ENCODE data around the gene AP3S2. TPM values are rescaled to one million over a fixed set of nuclear protein-coding genes. Genes with fewer than 3 reads are reported as not detected.
"Not testable (repeated sequence)": the region's sequence is repeated elsewhere in the genome, so short reads cannot be mapped to it uniquely, and the experiment has no call there.

The AP3S2 gene
- total RNA-seq, 2 experiments from 2014 or later = 12.4 to 15.3 TPM

DNA sequence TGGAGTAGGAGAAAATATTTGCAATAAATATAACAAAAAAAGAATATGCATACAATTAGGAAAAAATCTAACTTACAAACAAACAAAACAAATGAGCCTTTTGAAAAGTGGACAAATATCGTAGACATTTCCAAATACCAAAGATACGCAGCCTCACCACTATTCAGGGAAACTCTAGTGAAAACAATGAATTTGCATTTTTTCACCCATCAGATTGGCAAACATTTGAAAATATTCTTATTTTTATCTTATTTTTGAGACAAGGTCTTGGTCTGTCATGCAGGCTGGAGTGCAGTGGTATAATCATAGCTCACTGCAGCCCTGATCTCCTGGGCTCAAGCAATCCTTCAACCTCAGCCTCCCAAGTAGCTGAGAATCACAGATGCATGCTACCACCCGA is 15.5 kb downstream of the AP3S2 start:
- Mint-ChIP-seq H3K4me3 (no peak overlapping the region), H3K27ac (no peak overlapping the region), H3K36me3 (ENCODE audit: low read depth) (peaks cover 17% of the 10 kb centered on the region), H3K27me3 (no peaks in the 10 kb centered on the region), H3K9me3 (ENCODE audit: low read depth) (no peaks in the 10 kb centered on the region), H3K4me1 (peaks cover 6% of the 10 kb centered on the region)
- ChIA-PET CTCF (interaction anchor here (0.8 to 4.6 kb wide), 4 partner anchors 12 to 142 kb away, joined by 3 to 82 read pairs (median 18); no protein-coding TSS in a partner anchor), POLR2A (interaction anchor here (0.6 kb wide), 1 partner anchor 8 kb away, joined by 5 read pairs; no protein-coding TSS in a partner anchor)
- DNase-seq (no peak), ATAC-seq (no peak)
- intact Hi-C loops (cut with DNase I, micrococcal nuclease) = no loop called here

DNA sequence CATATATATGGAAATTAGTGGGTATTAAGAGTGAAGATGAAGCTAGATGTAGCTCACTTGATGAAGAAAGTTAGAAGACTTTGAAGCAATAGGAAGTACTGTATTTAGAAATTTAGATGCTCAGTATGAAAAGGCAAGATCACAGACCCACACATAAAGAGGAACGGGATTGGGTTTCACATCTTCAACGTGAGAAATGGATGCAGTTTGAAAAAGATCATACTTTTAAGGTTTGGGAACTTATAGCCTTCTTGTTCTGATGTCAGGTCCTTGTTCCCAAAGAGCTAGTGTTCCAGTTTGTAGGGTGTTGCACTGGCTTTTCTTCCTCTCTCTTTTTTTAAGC is 16.7 kb downstream of the AP3S2 start:
- intact Hi-C loops (cut with DNase I, micrococcal nuclease) = no loop called here
- Mint-ChIP-seq H3K27me3 (no peaks in the 10 kb centered on the region), H3K4me1 (peaks cover 6% of the 10 kb centered on the region), H3K36me3 (ENCODE audit: low read depth) (peaks cover 15% of the 10 kb centered on the region), H3K27ac (no peak overlapping the region), H3K4me3 (no peak overlapping the region), H3K9me3 (ENCODE audit: low read depth) (no peaks in the 10 kb centered on the region)
- ChIA-PET POLR2A (no interaction called here), CTCF (interaction anchor here (0.5 to 4.6 kb wide), 20 partner anchors 8 to 375 kb away, joined by 3 to 82 read pairs (median 4); partner anchors contain the start of genes MESP1 and TICRR)
- ATAC-seq (no peak), DNase-seq (no peak)

DNA sequence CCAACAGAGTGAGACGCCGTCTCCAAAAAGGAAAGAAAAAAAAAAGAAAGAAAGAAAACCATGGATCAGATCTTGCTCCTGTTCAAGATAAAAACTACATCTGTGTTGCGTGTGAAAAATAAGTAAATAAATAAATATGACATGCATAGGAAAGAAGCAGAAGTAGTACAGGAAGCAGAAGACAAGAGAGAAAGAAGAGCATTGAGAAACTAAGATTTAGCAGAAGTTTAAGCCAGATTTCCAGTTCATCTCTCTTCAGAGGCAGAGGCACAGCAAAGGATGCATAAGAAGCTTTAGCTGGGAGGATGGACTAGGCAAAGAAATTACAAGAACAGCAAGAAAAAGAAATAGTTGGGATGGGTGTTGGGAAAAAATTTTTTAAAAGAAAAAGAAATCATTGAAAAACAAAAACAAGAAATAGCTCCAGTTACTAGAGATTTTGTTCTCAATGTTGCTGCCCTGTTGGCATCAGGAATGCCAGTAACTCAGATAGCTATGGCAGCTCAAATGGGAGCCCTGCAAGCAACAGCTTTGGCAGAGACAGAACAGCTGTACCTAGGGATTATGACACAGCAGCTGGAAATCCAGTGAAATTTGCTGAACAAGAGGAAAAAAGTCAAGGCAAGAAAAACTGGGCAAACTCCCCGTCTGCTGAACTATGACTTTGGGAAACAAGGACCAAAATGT is 17.3 kb downstream of the AP3S2 start:
- ATAC-seq (no peak), DNase-seq (no peak)
- Mint-ChIP-seq H3K9me3 (ENCODE audit: low read depth) (no peaks in the 10 kb centered on the region), H3K36me3 (ENCODE audit: low read depth) (peaks cover 15% of the 10 kb centered on the region), H3K27me3 (no peaks in the 10 kb centered on the region), H3K4me3 (no peak overlapping the region), H3K27ac (no peak overlapping the region), H3K4me1 (peaks cover 6% of the 10 kb centered on the region)
- CTCF ChIA-PET = interaction anchor here (0.6 to 4.6 kb wide), 18 partner anchors 9 to 301 kb away, joined by 3 to 82 read pairs (median 4); partner anchors contain the start of genes MESP1 and TICRR
- intact Hi-C loops (cut with DNase I, micrococcal nuclease) = no loop called here
- POLR2A ChIA-PET = interaction anchor here (0.6 kb wide), 1 partner anchor 13 kb away, joined by 3 read pairs; no protein-coding TSS in a partner anchor

DNA sequence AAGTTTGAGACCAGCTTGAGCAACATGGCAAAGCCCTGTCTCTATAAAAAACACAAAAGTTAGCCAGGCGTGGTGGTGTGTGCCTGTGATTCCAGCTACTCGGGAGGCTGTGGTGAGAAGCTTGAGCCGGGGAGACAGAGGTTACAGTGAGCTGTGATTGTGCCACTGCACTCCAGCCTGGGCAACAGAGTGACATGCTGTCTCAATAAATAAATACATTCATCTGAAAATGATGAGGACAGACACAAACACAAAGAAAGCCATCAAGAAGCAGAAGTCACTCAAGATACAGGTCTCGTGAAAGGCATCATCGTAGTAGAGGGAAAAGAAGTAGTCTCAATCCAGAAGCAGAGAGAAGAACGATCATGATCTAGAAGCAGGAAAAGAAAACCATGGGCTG is 18.1 kb downstream of the AP3S2 start:
- DNase-seq = no peak
- Mint-ChIP-seq H3K9me3 (ENCODE audit: low read depth) (no peaks in the 10 kb centered on the region), H3K36me3 (ENCODE audit: low read depth) (peaks cover 14% of the 10 kb centered on the region), H3K27me3 (no peaks in the 10 kb centered on the region), H3K4me1 (peaks cover 4% of the 10 kb centered on the region), H3K4me3 (no peak overlapping the region), H3K27ac (no peak overlapping the region)
- POLR2A ChIA-PET = no interaction called here
- intact Hi-C loops (cut with DNase I, micrococcal nuclease) = loop anchor here (1.0 to 2.0 kb wide), 3 partner anchors 115 to 135 kb away; no protein-coding TSS in a partner anchor
- CTCF ChIA-PET = interaction anchor here (0.7 to 4.6 kb wide), 12 partner anchors 11 to 227 kb away, joined by 3 to 82 read pairs (median 10); no protein-coding TSS in a partner anchor
- ATAC-seq = no peak

DNA sequence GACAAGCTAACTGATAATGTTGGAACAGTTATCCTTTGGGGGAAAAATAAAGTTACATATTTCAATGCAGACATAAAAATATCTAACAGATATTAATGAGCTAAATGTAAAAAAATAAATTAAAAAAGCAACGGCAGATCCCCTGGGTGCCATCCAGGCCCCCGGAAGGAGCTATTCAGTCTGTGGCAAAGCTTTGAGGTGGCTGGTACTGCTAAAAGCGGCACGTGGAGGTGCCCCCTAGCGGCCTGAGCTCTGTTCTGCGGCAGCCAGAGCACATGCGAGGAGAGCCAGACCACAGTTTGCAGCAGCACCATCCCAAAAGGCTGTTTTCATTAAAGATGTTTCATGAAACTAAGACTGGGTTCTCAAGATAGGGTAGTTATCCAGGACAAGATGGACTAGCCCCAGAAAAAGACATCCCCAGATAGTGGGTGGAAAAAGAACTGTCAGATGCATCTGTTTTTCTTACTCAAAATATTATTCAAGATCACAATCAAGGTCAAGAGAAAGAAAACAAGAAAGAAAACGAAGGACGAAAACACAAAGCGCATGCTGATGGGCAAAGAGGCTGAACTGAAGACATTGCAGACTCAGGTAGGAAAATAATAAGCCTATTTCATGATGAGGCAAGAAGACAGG is 18.7 kb downstream of the AP3S2 start:
- ChIA-PET POLR2A (interaction anchor here (0.6 to 1.0 kb wide), 4 partner anchors 18 to 127 kb away, joined by 3 to 7 read pairs (median 4); partner anchors contain the start of gene AP3S2), CTCF (interaction anchor here (0.6 to 4.6 kb wide), 57 partner anchors 8 to 485 kb away, joined by 3 to 82 read pairs (median 4); partner anchors contain the start of gene AP3S2)
- H3K4me3 Mint-ChIP-seq = no peak overlapping the region
- intact Hi-C loops (cut with DNase I, micrococcal nuclease) = loop anchor here (1.0 to 2.0 kb wide), 3 partner anchors 114 to 135 kb away; no protein-coding TSS in a partner anchor
- ATAC-seq (peak; percentile 100), DNase-seq (peak; percentile 92)
- no peaks in the 10 kb centered on the region for H3K9me3 Mint-ChIP-seq (ENCODE audit: low read depth)
- peaks cover 17% of the 10 kb centered on the region for H3K36me3 Mint-ChIP-seq (ENCODE audit: low read depth)
- peak overlapping the region; percentile 51 for H3K27ac Mint-ChIP-seq
- H3K27me3 Mint-ChIP-seq = no peaks in the 10 kb centered on the region
- peaks cover 4% of the 10 kb centered on the region for H3K4me1 Mint-ChIP-seq

DNA sequence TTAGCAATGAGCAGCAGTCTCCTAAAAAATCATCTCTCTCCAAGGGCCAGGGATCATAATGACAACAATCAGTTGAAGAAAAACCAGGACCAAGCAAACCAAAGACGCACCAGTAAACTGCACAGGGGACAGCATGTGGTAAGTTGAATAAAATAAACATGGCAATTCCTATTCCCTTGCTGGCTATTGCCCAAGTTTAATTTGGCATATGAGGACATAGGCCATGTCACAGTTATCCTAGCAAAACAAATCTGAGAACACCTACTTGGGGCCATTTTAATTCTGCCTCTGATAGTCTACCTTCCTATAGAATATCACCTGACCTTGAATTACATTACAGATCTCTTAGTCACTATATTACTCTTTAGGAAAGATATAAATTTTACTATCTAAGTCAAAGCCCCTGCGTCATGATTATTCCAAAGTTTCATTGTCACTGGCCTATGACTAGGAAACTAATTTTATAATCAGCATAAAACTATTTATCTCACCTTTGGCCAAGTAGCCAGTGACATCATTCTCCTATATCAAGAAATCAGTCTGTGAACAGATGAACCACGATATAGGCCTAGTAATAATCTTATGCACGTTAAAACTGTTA is 23.0 kb downstream of the AP3S2 start:
- H3K36me3 Mint-ChIP-seq (ENCODE audit: low read depth) = peaks cover 16% of the 10 kb centered on the region
- H3K27ac Mint-ChIP-seq = no peak overlapping the region
- ATAC-seq = no peak
- no peaks in the 10 kb centered on the region for H3K27me3 Mint-ChIP-seq
- H3K4me1 Mint-ChIP-seq = peaks cover 4% of the 10 kb centered on the region
- intact Hi-C loops (cut with DNase I, micrococcal nuclease) = no loop called here
- H3K9me3 Mint-ChIP-seq (ENCODE audit: low read depth) = no peaks in the 10 kb centered on the region
- ChIA-PET POLR2A (no interaction called here), CTCF (interaction anchor here (1.3 to 1.6 kb wide), 2 partner anchors 109 to 305 kb away, joined by 3 to 5 read pairs; no protein-coding TSS in a partner anchor)
- no peak for DNase-seq
- H3K4me3 Mint-ChIP-seq = no peak overlapping the region

DNA sequence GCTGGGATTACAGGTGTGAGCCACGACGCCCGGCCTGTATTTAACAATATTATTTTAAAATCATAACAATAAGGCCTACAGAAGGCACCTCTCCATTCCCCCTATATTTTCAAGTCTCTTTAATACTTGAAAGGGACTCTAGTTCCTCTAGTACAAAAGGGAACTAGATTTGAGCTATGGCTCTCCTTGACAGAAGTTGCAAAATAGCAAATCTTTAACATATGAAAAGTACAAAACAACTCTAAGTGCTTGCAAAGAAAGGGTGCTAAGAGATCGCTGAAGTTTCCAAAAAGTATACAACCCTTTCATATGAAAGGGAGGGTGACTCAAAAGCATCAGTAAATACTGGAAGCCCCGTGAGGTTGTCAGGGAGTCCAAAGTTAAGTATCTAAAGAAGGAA is 23.8 kb downstream of the AP3S2 start:
- no peak for ATAC-seq
- H3K9me3 Mint-ChIP-seq (ENCODE audit: low read depth) = no peaks in the 10 kb centered on the region
- DNase-seq = no peak
- peaks cover 9% of the 10 kb centered on the region for H3K36me3 Mint-ChIP-seq (ENCODE audit: low read depth)
- peaks cover under 1% of the 10 kb centered on the region for H3K4me1 Mint-ChIP-seq
- no peaks in the 10 kb centered on the region for H3K27me3 Mint-ChIP-seq
- H3K4me3 Mint-ChIP-seq = no peak overlapping the region
- CTCF ChIA-PET = no interaction called here
- H3K27ac Mint-ChIP-seq = no peak overlapping the region
- intact Hi-C loops (cut with DNase I, micrococcal nuclease) = no loop called here
- POLR2A ChIA-PET = no interaction called here

DNA sequence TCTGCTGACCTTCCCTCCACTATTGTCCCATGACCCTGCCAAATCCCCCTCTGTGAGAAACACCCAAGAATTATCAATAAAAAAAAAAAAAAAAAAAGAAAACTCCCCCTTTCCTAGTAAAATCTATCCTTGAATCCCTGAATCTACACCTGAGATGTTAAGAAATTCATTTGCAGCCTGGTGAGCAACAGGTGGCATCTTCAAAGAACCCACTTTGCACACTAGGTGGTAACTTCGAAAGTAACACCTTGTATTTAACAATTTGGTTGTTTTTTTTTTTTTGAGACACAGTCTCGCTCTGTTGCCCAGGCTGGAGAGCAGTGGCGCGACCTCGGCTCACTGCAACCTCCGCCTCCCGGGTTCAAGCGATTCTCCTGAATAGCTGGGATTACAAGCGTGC is 24.3 kb downstream of the AP3S2 start:
- H3K4me3 Mint-ChIP-seq; H3K27ac Mint-ChIP-seq; ATAC-seq; intact Hi-C loops (cut with DNase I, micrococcal nuclease); CTCF ChIA-PET; H3K27me3 Mint-ChIP-seq; H3K4me1 Mint-ChIP-seq; DNase-seq; POLR2A ChIA-PET; H3K9me3 Mint-ChIP-seq (ENCODE audit: low read depth): not testable (repeated sequence)
- H3K36me3 Mint-ChIP-seq (ENCODE audit: low read depth) = peaks cover 11% of the 10 kb centered on the region

DNA sequence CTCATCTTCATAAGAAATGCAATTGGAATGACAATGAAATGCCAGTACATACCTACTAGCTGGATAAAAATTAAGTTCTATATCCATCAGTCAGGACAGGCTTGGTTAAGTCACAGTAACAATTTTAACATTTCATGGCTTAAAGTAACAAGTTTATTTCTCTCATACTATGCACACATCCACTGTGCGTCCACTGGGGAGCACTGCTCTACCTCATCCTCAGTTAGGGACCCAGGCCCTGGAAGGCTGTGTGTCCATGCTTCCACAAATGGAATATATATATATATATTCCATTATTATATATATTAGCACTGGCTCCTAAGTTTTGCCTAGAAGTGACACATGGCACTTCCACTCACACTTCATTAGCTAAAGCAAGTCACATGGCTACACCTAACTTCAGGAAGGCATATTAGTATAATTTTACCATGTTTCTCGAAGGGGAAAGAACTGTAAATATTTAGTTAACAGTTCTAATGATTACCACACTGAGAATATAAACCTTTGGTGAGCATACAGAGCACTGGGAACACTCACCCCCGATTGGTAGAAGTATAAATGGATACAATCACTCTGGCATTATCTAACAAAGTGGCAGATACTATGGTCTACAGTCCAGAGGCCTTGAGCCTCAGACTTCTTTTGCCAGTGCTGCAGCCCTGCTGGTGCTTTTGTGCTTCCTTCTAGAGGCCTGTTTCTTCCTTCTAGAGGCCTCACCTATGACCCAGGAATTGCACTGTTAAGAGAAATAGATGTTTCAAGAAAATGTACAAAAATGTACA is 28.6 kb downstream of the AP3S2 start:
- intact Hi-C loops (cut with DNase I, micrococcal nuclease) = no loop called here
- no peak for DNase-seq
- no peak overlapping the region for H3K27ac Mint-ChIP-seq
- ATAC-seq = no peak
- H3K36me3 Mint-ChIP-seq (ENCODE audit: low read depth) = peaks cover 13% of the 10 kb centered on the region
- CTCF ChIA-PET = interaction anchor here (0.9 to 5.1 kb wide), 4 partner anchors 11 to 222 kb away, joined by 3 to 32 read pairs (median 3); no protein-coding TSS in a partner anchor
- no peaks in the 10 kb centered on the region for H3K27me3 Mint-ChIP-seq
- POLR2A ChIA-PET = no interaction called here
- H3K4me3 Mint-ChIP-seq = no peak overlapping the region
- H3K9me3 Mint-ChIP-seq (ENCODE audit: low read depth) = no peaks in the 10 kb centered on the region
- no peaks in the 10 kb centered on the region for H3K4me1 Mint-ChIP-seq

DNA sequence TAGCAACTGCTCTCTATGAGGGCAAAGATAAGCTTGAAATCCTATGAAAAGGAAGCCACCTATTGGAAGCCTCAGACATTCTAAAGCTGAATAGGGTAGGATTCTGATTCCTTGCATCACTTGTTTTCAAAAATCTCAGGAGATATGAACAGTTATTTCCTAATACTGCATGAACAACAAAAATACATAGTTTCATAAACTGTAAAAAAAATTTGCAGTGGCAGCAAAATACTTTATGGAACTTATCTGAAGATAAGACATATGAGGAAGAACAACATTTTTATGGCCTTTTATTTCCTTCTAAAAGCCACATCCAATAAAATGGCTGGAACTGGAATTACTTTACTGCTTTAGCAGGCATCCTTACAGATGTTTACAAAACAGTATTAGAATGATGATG is 29.9 kb downstream of the AP3S2 start:
- H3K27ac Mint-ChIP-seq = no peak overlapping the region
- DNase-seq = no peak
- no peaks in the 10 kb centered on the region for H3K27me3 Mint-ChIP-seq
- peaks cover 9% of the 10 kb centered on the region for H3K36me3 Mint-ChIP-seq (ENCODE audit: low read depth)
- ChIA-PET CTCF (interaction anchor here (0.8 to 5.1 kb wide), 3 partner anchors 12 to 218 kb away, joined by 3 to 32 read pairs (median 3); no protein-coding TSS in a partner anchor), POLR2A (no interaction called here)
- H3K4me1 Mint-ChIP-seq = no peaks in the 10 kb centered on the region
- H3K4me3 Mint-ChIP-seq = no peak overlapping the region
- no peak for ATAC-seq
- intact Hi-C loops (cut with DNase I, micrococcal nuclease) = no loop called here
- no peaks in the 10 kb centered on the region for H3K9me3 Mint-ChIP-seq (ENCODE audit: low read depth)

DNA sequence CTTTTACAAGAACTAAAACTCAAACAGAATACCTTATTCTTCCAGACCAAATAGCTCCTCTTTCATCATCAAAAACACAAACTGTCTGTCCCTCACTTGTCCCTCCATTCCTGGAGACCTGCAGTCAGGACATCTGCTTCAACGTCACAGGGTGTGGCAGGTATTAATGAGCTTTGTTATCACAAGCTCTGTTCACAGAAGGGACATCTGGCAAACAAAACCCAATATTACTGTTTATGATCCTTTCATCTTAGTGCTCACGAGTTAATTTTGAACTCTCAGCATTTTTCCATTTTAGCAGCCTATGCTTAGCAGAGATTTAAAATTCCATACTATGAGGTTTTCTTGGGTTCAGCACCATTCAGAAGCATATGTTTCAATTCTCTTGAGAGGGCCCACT is 32.9 kb downstream of the AP3S2 start:
- DNase-seq (no peak), ATAC-seq (no peak)
- POLR2A ChIA-PET = no interaction called here
- no peaks in the 10 kb centered on the region for H3K9me3 Mint-ChIP-seq (ENCODE audit: low read depth)
- no peaks in the 10 kb centered on the region for H3K27me3 Mint-ChIP-seq
- CTCF ChIA-PET = interaction anchor here (0.5 to 1.7 kb wide), 6 partner anchors 14 to 333 kb away, joined by 3 to 11 read pairs (median 3); partner anchors contain the start of gene MESP1
- H3K36me3 Mint-ChIP-seq (ENCODE audit: low read depth) = peaks cover 11% of the 10 kb centered on the region
- intact Hi-C loops (cut with DNase I, micrococcal nuclease) = no loop called here
- no peaks in the 10 kb centered on the region for H3K4me1 Mint-ChIP-seq
- H3K27ac Mint-ChIP-seq = peak overlapping the region; percentile 1
- H3K4me3 Mint-ChIP-seq = no peak overlapping the region

Measured in activated CD4-positive, alpha-beta T cell treated with anti-CD3 and anti-CD28 coated beads for 36 hours (primary cell).